ENCODE results near the gene ATF6.

GRCh38 chr1:161972828-161973227 is 206.7 kb downstream of the ATF6 start:
- TF ChIP-seq YY1 (IDR thresholded peaks at IDR 0.05; ENCODE audit: insufficient read depth, insufficient read length) (no peak), ZNF274 (IDR thresholded peaks at IDR 0.05; ENCODE audit: low read depth, low read length) (no peak)
